ENCODE measurements around the gene ADGRG7.

ADGRG7 gene

GRCh38 chr3:100708989-100709841 is 99.8 kb downstream of the ADGRG7 start, which contains the start of gene TFG:
Gene TFG, plus strand, starts transcription at chr3:100709494. Its CDS starts 4,192 bp downstream, at chr3:100713686.
- Mint-ChIP-seq H3K36me3 (ENCODE audit: low read depth) (peaks cover 27% of the 10 kb centered on the region), H3K4me1 (ENCODE audit: low read depth) (peaks cover 33% of the 10 kb centered on the region), H3K4me3 (peak within 1 kb of the TSS; percentile 86), H3K9me3 (peaks cover 11% of the 10 kb centered on the region), H3K27me3 (ENCODE audit: low read depth) (no peaks in the 10 kb centered on the region), H3K27ac (peak within 1 kb of the TSS; percentile 92)
- peak; percentile 99 for DNase-seq (ENCODE audit: low spot score)

GRCh38 chr3:100709842-100710260 is 100.5 kb downstream of the ADGRG7 start:
- no peaks in the 10 kb centered on the region for H3K27me3 Mint-ChIP-seq (ENCODE audit: low read depth)
- no peak for DNase-seq (ENCODE audit: low spot score)
- H3K4me3 Mint-ChIP-seq = peak overlapping the region; percentile 86
- peaks cover 29% of the 10 kb centered on the region for H3K36me3 Mint-ChIP-seq (ENCODE audit: low read depth)
- H3K9me3 Mint-ChIP-seq = peaks cover 11% of the 10 kb centered on the region
- peak overlapping the region; percentile 81 for H3K27ac Mint-ChIP-seq
- peaks cover 34% of the 10 kb centered on the region for H3K4me1 Mint-ChIP-seq (ENCODE audit: low read depth)

GRCh38 chr3:100710261-100710968 is 101.0 kb downstream of the ADGRG7 start:
- peaks cover 38% of the 10 kb centered on the region for H3K4me1 Mint-ChIP-seq (ENCODE audit: low read depth)
- H3K27ac Mint-ChIP-seq = peak overlapping the region; percentile 81

GRCh38 chr3:100715176-100715575 is 105.8 kb downstream of the ADGRG7 start:
- no peak overlapping the region for H3K4me3 Mint-ChIP-seq
- no peaks in the 10 kb centered on the region for H3K9me3 Mint-ChIP-seq
- peaks cover 52% of the 10 kb centered on the region for H3K4me1 Mint-ChIP-seq (ENCODE audit: low read depth)
- no peaks in the 10 kb centered on the region for H3K27me3 Mint-ChIP-seq (ENCODE audit: low read depth)
- no peak overlapping the region for H3K27ac Mint-ChIP-seq
- DNase-seq (ENCODE audit: low spot score) = no peak
- peaks cover 63% of the 10 kb centered on the region for H3K36me3 Mint-ChIP-seq (ENCODE audit: low read depth)

More at GRCh38 chr3:100710261-100710968, 101.0 kb downstream of the ADGRG7 start:
- no peaks in the 10 kb centered on the region for H3K27me3 Mint-ChIP-seq (ENCODE audit: low read depth)
- peak; percentile 80 for DNase-seq (ENCODE audit: low spot score)
- peak overlapping the region; percentile 85 for H3K4me3 Mint-ChIP-seq
- H3K9me3 Mint-ChIP-seq = peaks cover 11% of the 10 kb centered on the region
- peaks cover 35% of the 10 kb centered on the region for H3K36me3 Mint-ChIP-seq (ENCODE audit: low read depth)

GRCh38 chr3:100717063-100717462 is 107.7 kb downstream of the ADGRG7 start:
- Mint-ChIP-seq H3K27me3 (ENCODE audit: low read depth) (no peaks in the 10 kb centered on the region), H3K27ac (no peak overlapping the region), H3K9me3 (no peaks in the 10 kb centered on the region), H3K36me3 (ENCODE audit: low read depth) (peaks cover 67% of the 10 kb centered on the region), H3K4me1 (ENCODE audit: low read depth) (peaks cover 44% of the 10 kb centered on the region), H3K4me3 (peak overlapping the region; percentile 13)
- no peak for DNase-seq (ENCODE audit: low spot score)

- H3K27ac Mint-ChIP-seq = no peak overlapping the region
- no peak for DNase-seq (ENCODE audit: low spot score)
- peaks cover 69% of the 10 kb centered on the region for H3K36me3 Mint-ChIP-seq (ENCODE audit: low read depth)
- H3K9me3 Mint-ChIP-seq = no peaks in the 10 kb centered on the region
- H3K27me3 Mint-ChIP-seq (ENCODE audit: low read depth) = no peaks in the 10 kb centered on the region
- H3K4me1 Mint-ChIP-seq (ENCODE audit: low read depth) = peaks cover 37% of the 10 kb centered on the region
- H3K4me3 Mint-ChIP-seq = no peak overlapping the region
These were observed 108.5 kb downstream of the ADGRG7 start for GRCh38 chr3:100717637-100718487.

GRCh38 chr3:100719136-100719535 is 109.7 kb downstream of the ADGRG7 start:
- Mint-ChIP-seq H3K36me3 (ENCODE audit: low read depth) (peaks cover 67% of the 10 kb centered on the region), H3K4me3 (no peak overlapping the region), H3K27me3 (ENCODE audit: low read depth) (no peaks in the 10 kb centered on the region), H3K4me1 (ENCODE audit: low read depth) (peaks cover 31% of the 10 kb centered on the region), H3K9me3 (no peaks in the 10 kb centered on the region), H3K27ac (no peak overlapping the region)
- DNase-seq (ENCODE audit: low spot score) = no peak

GRCh38 chr3:100720426-100720825 is 111.0 kb downstream of the ADGRG7 start:
- peaks cover 28% of the 10 kb centered on the region for H3K4me1 Mint-ChIP-seq (ENCODE audit: low read depth)
- no peak overlapping the region for H3K4me3 Mint-ChIP-seq
- no peak for DNase-seq (ENCODE audit: low spot score)
- no peak overlapping the region for H3K27ac Mint-ChIP-seq
- no peaks in the 10 kb centered on the region for H3K27me3 Mint-ChIP-seq (ENCODE audit: low read depth)
- H3K9me3 Mint-ChIP-seq = no peaks in the 10 kb centered on the region
- peaks cover 60% of the 10 kb centered on the region for H3K36me3 Mint-ChIP-seq (ENCODE audit: low read depth)

GRCh38 chr3:100725935-100726513 is 116.6 kb downstream of the ADGRG7 start:
- H3K4me3 Mint-ChIP-seq = no peak overlapping the region
- H3K27ac Mint-ChIP-seq = no peak overlapping the region
- H3K9me3 Mint-ChIP-seq = no peaks in the 10 kb centered on the region
- H3K27me3 Mint-ChIP-seq (ENCODE audit: low read depth) = no peaks in the 10 kb centered on the region
- peaks cover 22% of the 10 kb centered on the region for H3K4me1 Mint-ChIP-seq (ENCODE audit: low read depth)
- DNase-seq (ENCODE audit: low spot score) = no peak
- peaks cover 54% of the 10 kb centered on the region for H3K36me3 Mint-ChIP-seq (ENCODE audit: low read depth)

- no peak for DNase-seq (ENCODE audit: low spot score)
- Mint-ChIP-seq H3K36me3 (ENCODE audit: low read depth) (peaks cover 48% of the 10 kb centered on the region), H3K4me1 (ENCODE audit: low read depth) (peaks cover 22% of the 10 kb centered on the region), H3K9me3 (no peaks in the 10 kb centered on the region), H3K27me3 (ENCODE audit: low read depth) (no peaks in the 10 kb centered on the region), H3K27ac (peak overlapping the region; percentile 71), H3K4me3 (no peak overlapping the region)
These were observed 117.3 kb downstream of the ADGRG7 start for GRCh38 chr3:100726706-100727105.

GRCh38 chr3:100730524-100730923 is 121.1 kb downstream of the ADGRG7 start:
- Mint-ChIP-seq H3K36me3 (ENCODE audit: low read depth) (peaks cover 44% of the 10 kb centered on the region), H3K9me3 (no peaks in the 10 kb centered on the region), H3K4me3 (no peak overlapping the region), H3K27me3 (ENCODE audit: low read depth) (no peaks in the 10 kb centered on the region), H3K27ac (peak overlapping the region; percentile 46), H3K4me1 (ENCODE audit: low read depth) (peaks cover 23% of the 10 kb centered on the region)
- DNase-seq (ENCODE audit: low spot score) = no peak

GRCh38 chr3:100732435-100732834 is 123.0 kb downstream of the ADGRG7 start:
- Mint-ChIP-seq H3K27ac (no peak overlapping the region), H3K4me3 (no peak overlapping the region), H3K4me1 (ENCODE audit: low read depth) (peaks cover 9% of the 10 kb centered on the region), H3K27me3 (ENCODE audit: low read depth) (no peaks in the 10 kb centered on the region), H3K9me3 (no peaks in the 10 kb centered on the region), H3K36me3 (ENCODE audit: low read depth) (peaks cover 44% of the 10 kb centered on the region)
- no peak for DNase-seq (ENCODE audit: low spot score)

- peaks cover 58% of the 10 kb centered on the region for H3K36me3 Mint-ChIP-seq (ENCODE audit: low read depth)
- H3K27ac Mint-ChIP-seq = no peak overlapping the region
- H3K4me1 Mint-ChIP-seq (ENCODE audit: low read depth) = peaks cover 6% of the 10 kb centered on the region
- no peaks in the 10 kb centered on the region for H3K27me3 Mint-ChIP-seq (ENCODE audit: low read depth)
- H3K9me3 Mint-ChIP-seq = no peaks in the 10 kb centered on the region
- H3K4me3 Mint-ChIP-seq = no peak overlapping the region
- no peak for DNase-seq (ENCODE audit: low spot score)
These were observed 127.9 kb downstream of the ADGRG7 start for GRCh38 chr3:100737334-100737733.

Data from T-helper 2 cell treated with Interferon-gamma antibody and Interleukin-4, amounts not matched to agents 5 μg/mL and 100 μg/mL, for 36 hours (primary cell).